ENCODE results near the gene ANO8.

- TF ChIP-seq POLR2A (IDR thresholded peaks at IDR 0.05; ENCODE audit: low read depth, low read length), result no peak
- no peak for TF ChIP-seq POLR2AphosphoS5 (IDR thresholded peaks at IDR 0.05; ENCODE audit: low read depth, low read length)
- TF ChIP-seq TAF1 (IDR thresholded peaks at IDR 0.05; ENCODE audit: borderline replicate concordance, low read depth, low read length), result no peak
Measured at GRCh38 chr19:17359905-17360800, 25.5 kb upstream of the ANO8 start.

Data from GM12892 (cell line).